Gastroesophageal sphincter (tissue), 3 donors: Measurements from ENCODE around the gene PCGF3.

ENCODE experiments used
- EP300 ChIP-seq: sonication (generic); formaldehyde crosslinking; IDR thresholded peaks from one replicate; pipeline ENCODE4 v1.6.1; 2017; ENCODE audit warnings: antibody characterized with exemption, mild to moderate bottlenecking
- POLR2A ChIP-seq, 2 donors: fragments of 450-650 bp; IDR thresholded peaks; one replicate each; pipeline ENCODE4 v1.6.1; 2017; ENCODE audit warnings: antibody characterized with exemption in 2 of 2, mild to moderate bottlenecking in 2 of 2, moderate library complexity in 1 of 2
- POLR2AphosphoS5 ChIP-seq: sonication (generic); formaldehyde crosslinking; IDR thresholded peaks from one replicate; pipeline ENCODE4 v1.6.1; 2017; ENCODE audit warnings: antibody characterized with exemption
- TF ChIP-seq, protein P1 (sequence below), 4 experiments: fragments of 200-600 bp in 2 of 4; fragments of 450-650 bp in 2 of 4; sonication (generic) in 1 of 4; IDR thresholded peaks; one replicate each; pipeline ENCODE4 v1.5.1; 2017 to 2019; ENCODE audit warnings: antibody characterized with exemption in 4 of 4, mild to moderate bottlenecking in 2 of 4, moderate library complexity in 2 of 4

GRCh38 chr4:733631-733980 lies 28.0 kb downstream of the PCGF3 start:
- TF ChIP-seq, protein P1, sequence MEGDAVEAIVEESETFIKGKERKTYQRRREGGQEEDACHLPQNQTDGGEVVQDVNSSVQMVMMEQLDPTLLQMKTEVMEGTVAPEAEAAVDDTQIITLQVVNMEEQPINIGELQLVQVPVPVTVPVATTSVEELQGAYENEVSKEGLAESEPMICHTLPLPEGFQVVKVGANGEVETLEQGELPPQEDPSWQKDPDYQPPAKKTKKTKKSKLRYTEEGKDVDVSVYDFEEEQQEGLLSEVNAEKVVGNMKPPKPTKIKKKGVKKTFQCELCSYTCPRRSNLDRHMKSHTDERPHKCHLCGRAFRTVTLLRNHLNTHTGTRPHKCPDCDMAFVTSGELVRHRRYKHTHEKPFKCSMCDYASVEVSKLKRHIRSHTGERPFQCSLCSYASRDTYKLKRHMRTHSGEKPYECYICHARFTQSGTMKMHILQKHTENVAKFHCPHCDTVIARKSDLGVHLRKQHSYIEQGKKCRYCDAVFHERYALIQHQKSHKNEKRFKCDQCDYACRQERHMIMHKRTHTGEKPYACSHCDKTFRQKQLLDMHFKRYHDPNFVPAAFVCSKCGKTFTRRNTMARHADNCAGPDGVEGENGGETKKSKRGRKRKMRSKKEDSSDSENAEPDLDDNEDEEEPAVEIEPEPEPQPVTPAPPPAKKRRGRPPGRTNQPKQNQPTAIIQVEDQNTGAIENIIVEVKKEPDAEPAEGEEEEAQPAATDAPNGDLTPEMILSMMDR (IDR thresholded peaks at IDR 0.05): no peak
- TF ChIP-seq EP300: no peak
- TF ChIP-seq POLR2A (IDR thresholded peaks at IDR 0.05): no peak
- TF ChIP-seq POLR2AphosphoS5: no peak
